NT2/D1 (cell line): ENCODE results near the gene DDX54.
A peak's percentile ranks its signal among the peaks of the same experiment; 100 is the strongest.

ENCODE experiments used
- DNase-seq: peaks from one replicate; pipeline ENCODE4 v3.0.0-alpha.2; 2011; ENCODE audit warnings: low read depth, low spot score
- H3K27me3 ChIP-seq: 2 replicates; pipeline ENCODE4 v1.6.0; 2011; ENCODE audit warnings: mild to moderate bottlenecking; ENCODE audit not compliant: insufficient read length, insufficient read depth
- H3K36me3 ChIP-seq: 2 replicates; pipeline ENCODE4 v1.6.1; 2011; ENCODE audit warnings: mild to moderate bottlenecking, low read length, mixed read lengths; ENCODE audit not compliant: insufficient read depth, insufficient read length
- H3K4me1 ChIP-seq: 2 replicates; pipeline ENCODE4 v1.5.1; 2011; ENCODE audit not compliant: insufficient read depth, insufficient read length
- H3K4me3 ChIP-seq: 2 replicates; pipeline ENCODE4 v1.5.1; 2011; ENCODE audit warnings: low read depth; ENCODE audit not compliant: insufficient read length
- H3K9ac ChIP-seq: 2 replicates; pipeline ENCODE4 v1.6.0; 2011; ENCODE audit warnings: low read depth; ENCODE audit not compliant: insufficient read length
- H3K9me3 ChIP-seq: 2 replicates; pipeline ENCODE4 v1.5.1; 2011; ENCODE audit warnings: mild to moderate bottlenecking, low read length; ENCODE audit not compliant: insufficient read depth
- SUZ12 ChIP-seq: IDR thresholded peaks from 2 replicates; pipeline ENCODE4 v1.6.1; 2011; ENCODE audit not compliant: insufficient read length, insufficient read depth; ENCODE audit errors: extremely low read depth
- YY1 ChIP-seq: IDR thresholded peaks from 2 replicates; pipeline ENCODE4 v1.6.1; 2011; ENCODE audit not compliant: insufficient read length, insufficient read depth
- ZNF274 ChIP-seq: IDR thresholded peaks from 2 replicates; pipeline ENCODE4 v1.6.1; 2011; ENCODE audit warnings: mild to moderate bottlenecking, low read depth, low read length

The DDX54 gene

DNA sequence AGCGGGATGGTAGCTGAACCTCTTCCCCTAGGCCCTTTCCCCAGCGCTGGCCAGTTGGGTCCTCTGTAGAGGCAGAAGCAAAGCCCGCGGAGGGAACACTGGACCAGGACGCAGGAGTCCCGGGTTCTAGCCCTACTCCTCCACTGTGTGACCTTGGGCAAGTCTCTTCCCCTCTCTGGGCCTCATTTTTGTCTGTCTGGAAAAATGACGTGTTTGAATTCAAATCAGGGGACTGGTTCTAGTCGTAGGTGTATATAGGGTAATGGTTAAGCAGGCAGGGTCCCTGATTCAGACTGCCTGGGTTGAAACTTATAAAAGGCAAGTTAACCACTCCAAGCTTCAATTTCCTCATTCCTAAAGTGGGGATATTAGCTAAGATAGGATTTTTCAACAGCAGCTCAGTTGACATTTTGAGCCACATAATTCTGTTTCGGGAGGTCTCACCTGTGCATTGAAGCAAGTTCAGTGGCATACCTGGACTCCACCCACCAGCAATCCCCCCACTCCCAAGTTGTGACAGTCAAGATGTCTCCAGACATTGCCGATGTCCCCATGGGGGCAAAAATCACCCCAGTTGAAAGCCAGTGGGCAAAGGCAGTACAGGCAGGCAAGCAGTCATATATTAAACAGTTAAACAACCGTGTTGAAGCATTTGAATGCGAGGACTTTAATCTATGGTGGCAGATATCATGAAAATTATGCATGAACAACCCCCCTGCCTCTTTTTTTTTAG is 36.9 kb upstream of the DDX54 start:
- H3K27me3 ChIP-seq = no peaks in the 10 kb centered on the region
- no peak for DNase-seq
- no peaks in the 10 kb centered on the region for H3K9me3 ChIP-seq
- TF ChIP-seq YY1 = no peak
- no peak for TF ChIP-seq SUZ12
- TF ChIP-seq ZNF274 = no peak
- peaks cover 5% of the 10 kb centered on the region for H3K4me1 ChIP-seq
- H3K36me3 ChIP-seq = peaks cover 9% of the 10 kb centered on the region
- H3K9ac ChIP-seq = peak overlapping the region; percentile 93
- H3K4me3 ChIP-seq = peak overlapping the region; percentile 84

DNA sequence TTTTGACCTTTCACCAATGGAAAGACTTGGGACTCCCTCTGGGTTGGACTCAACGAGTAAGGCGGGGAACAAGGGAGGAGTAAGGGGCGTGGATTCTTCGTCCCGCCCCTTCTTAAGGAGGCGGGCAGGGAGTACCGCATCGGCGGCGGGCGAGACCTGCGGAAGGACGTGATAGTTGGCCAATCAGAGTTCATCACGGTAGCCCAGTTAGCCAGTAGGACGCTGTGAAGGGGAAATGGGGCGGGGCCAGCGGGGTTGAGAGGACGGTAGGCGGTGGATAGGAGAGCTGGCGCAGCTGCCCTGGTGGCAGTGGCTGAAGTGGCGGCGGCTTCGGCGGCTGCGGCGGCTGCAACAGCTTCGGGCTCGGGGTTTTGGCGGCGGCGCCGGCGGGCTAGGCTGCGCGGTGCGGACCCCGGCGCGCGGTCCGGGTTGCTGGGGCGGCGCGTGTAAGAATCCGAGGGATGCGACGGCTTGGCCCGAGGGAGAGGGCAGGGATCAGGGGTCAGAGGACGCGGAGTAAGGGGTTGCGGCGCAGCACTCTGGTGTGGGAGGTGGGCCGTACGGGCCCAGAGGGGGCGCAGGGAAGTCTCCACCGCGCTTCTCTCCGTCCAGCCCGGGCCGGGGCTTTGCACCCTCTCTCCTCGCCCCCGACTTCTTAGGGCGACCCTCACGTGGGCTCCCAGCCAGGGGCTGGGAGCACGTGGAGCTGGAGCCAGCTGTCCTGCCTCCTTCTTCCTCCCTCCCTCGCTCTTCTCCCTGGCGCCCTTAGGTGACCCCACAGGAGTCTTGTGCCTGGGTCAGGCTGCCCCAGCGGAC is 36.1 kb upstream of the DDX54 start, which contains the start of gene TPCN1:
TSS of gene TPCN1 (plus strand) at position 284 of the 816 bp plus-strand sequence. CDS start 5,389 bp downstream, outside the sequence.
- no peak for TF ChIP-seq YY1
- Histone ChIP-seq H3K9me3 (no peaks in the 10 kb centered on the region), H3K4me1 (peaks cover 5% of the 10 kb centered on the region), H3K9ac (peak within 1 kb of the TSS; percentile 93), H3K4me3 (peak within 1 kb of the TSS; percentile 84), H3K27me3 (no peaks in the 10 kb centered on the region), H3K36me3 (peaks cover 3% of the 10 kb centered on the region)
- DNase-seq = peak; percentile 100

DNA sequence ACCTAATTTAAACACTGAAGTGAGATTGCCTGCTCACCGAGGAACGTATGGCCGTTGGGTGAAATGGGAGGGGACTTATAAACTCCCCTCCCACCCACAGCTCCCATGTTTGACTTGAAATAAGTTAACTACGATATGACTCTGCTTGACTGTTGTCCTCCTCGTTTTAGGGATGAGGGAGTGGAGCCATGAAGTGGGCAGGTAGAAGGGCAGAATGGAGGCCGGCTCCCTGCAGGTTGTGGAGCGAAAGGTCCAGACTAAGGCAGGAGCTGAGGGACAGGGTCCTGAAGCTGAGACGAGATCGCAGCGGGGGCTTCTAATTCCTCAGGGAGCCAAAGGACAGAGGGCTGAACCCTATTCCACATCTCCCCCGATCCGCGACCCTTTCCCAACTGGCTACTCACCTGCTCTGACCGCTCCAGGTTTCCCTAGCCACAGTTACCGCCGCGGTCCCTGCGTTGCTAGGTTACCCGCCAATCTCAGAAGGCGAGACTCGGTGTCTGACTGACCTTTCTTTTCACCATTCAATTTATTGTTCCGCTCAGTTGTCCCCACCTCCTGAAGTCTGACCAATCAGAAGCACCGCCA is 35.4 kb upstream of the DDX54 start:
- peak overlapping the region; percentile 58 for H3K9ac ChIP-seq
- no peaks in the 10 kb centered on the region for H3K9me3 ChIP-seq
- peaks cover 5% of the 10 kb centered on the region for H3K4me1 ChIP-seq
- TF ChIP-seq SUZ12 (no peak), YY1 (no peak), ZNF274 (no peak)
- DNase-seq = no peak
- H3K36me3 ChIP-seq = peaks cover 3% of the 10 kb centered on the region
- H3K4me3 ChIP-seq = peak overlapping the region; percentile 49
- H3K27me3 ChIP-seq = no peaks in the 10 kb centered on the region

DNA sequence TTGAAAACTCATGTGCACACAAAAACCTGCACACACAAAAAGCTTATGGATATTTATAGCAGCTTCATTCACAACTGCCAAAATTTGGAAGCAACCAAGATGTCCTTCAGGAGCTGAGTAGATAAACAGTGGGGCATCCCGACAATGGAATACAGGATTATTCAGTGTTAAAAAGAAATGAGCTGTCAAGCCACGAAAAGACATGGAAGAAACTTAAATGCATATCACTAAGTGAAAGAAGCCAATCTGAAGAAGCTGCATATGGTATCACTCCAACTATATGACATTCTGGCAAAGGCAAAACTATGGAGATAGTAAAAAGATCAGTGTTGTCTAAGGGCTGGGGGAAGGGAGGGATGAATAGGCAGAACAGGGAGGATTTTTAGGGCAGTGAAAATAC is 30.7 kb upstream of the DDX54 start:
- H3K27me3 ChIP-seq = no peaks in the 10 kb centered on the region

DNA sequence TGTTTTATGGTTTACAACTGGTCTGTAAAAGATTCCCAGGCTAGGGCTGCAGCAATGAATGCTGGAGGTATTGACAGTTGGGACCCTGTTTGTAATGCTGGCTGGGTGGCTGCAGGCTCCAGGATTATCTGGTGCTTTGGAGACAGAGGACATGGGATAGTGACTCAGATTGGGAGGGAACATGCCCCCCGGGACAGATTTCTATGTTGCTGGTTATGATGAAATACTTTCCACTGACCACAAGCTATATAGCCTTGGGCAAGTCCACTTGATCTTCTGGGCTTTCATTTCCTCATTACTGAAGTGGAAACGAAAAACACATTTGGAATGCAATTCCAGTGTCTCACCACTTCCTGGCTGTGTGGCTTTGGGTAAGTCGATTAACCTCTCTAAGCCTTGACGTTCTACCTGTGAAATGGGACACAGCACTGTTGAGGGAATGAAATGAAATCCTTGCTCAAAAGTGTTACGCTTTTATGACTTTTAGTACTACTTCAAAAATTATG is 29.7 kb upstream of the DDX54 start:
- TF ChIP-seq ZNF274 = no peak
- TF ChIP-seq SUZ12 = no peak
- TF ChIP-seq YY1 = no peak
- DNase-seq = no peak
- Histone ChIP-seq H3K9me3 (no peaks in the 10 kb centered on the region), H3K4me1 (no peaks in the 10 kb centered on the region), H3K27me3 (no peaks in the 10 kb centered on the region), H3K4me3 (no peak overlapping the region), H3K36me3 (no peaks in the 10 kb centered on the region), H3K9ac (no peak overlapping the region)

More for the DNA sequence above, 30.7 kb upstream of the DDX54 start:
- no peaks in the 10 kb centered on the region for H3K36me3 ChIP-seq
- no peaks in the 10 kb centered on the region for H3K4me1 ChIP-seq
- DNase-seq = no peak
- H3K9me3 ChIP-seq = no peaks in the 10 kb centered on the region
- no peak overlapping the region for H3K4me3 ChIP-seq
- H3K9ac ChIP-seq = no peak overlapping the region
- no peak for TF ChIP-seq ZNF274
- no peak for TF ChIP-seq YY1
- no peak for TF ChIP-seq SUZ12

DNA sequence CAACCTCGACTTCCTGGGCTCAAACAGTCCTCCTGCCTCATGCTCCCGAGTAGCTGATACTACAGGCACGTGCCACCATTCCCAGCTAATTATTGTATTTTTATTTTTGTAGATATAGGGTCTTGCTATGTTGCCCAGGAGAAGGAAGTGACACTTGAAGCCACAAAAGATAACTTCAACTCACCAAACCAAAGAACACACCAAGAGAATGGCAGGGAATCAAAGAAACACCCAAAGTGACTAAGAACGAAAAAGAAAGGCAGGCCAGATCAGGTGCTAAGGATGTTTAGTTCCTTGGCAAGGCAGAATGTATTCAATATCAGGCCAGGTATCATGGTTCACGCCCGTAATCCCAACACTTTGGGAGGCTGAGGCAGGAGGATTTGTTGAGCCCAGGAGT is 25.9 kb upstream of the DDX54 start:
- Histone ChIP-seq H3K27me3 (no peaks in the 10 kb centered on the region), H3K9me3 (peaks cover 7% of the 10 kb centered on the region), H3K4me1 (peaks cover 4% of the 10 kb centered on the region), H3K9ac (no peak overlapping the region), H3K36me3 (no peaks in the 10 kb centered on the region), H3K4me3 (no peak overlapping the region)
- DNase-seq = no peak
- TF ChIP-seq ZNF274 (no peak), SUZ12 (no peak), YY1 (no peak)
